Left lung (tissue), 10 donors: Measurements from ENCODE around the gene ASB1. TPM values are rescaled to one million over a fixed set of nuclear protein-coding genes. Genes with fewer than 3 reads are reported as not detected.

ENCODE experiments used
- ATAC-seq: fragments of 200-7000 bp; cut with Tn5 transposase; one replicate; pipeline ENCODE4 v1.9.1; 2020; ENCODE audit warnings: moderate library complexity
- DNase-seq, 4 donors: peaks; one replicate each; pipeline ENCODE4 v3.0.0-alpha.2; 2013 to 2020
- H3K27ac ChIP-seq, 2 donors: fragments of 200-600 bp; sonication (generic) in 1 of 2; one replicate each; pipeline versions ENCODE4 v1.5.0 to v1.8.0; 2020 to 2021
- H3K27me3 ChIP-seq, 2 donors: fragments of 200-600 bp; sonication (generic) in 1 of 2; one replicate each; pipeline versions ENCODE4 v1.5.0 to v1.8.0; 2020 to 2021
- H3K36me3 ChIP-seq, 2 donors: fragments of 200-600 bp; sonication (generic) in 1 of 2; one replicate each; pipeline versions ENCODE4 v1.5.0 to v1.8.0; 2020 to 2021
- H3K4me1 ChIP-seq, 2 donors: fragments of 200-600 bp; one replicate each; pipeline ENCODE4 v1.8.0; 2021
- H3K4me3 ChIP-seq, 2 donors: fragments of 200-600 bp; sonication (generic) in 1 of 2; one replicate each; pipeline versions ENCODE4 v1.5.0 to v1.8.0; 2020 to 2021; ENCODE audit warnings: mild to moderate bottlenecking in 1 of 2
- H3K9me3 ChIP-seq, 2 donors: fragments of 200-600 bp; sonication (generic) in 1 of 2; one replicate each; pipeline versions ENCODE4 v1.5.0 to v1.8.0; 2020 to 2021
- CTCF ChIP-seq, 2 donors: fragments of 200-600 bp; sonication (generic) in 1 of 2; IDR thresholded peaks; one replicate each; pipeline versions ENCODE4 v1.5.0 to v1.8.0; 2021; ENCODE audit warnings: antibody characterized with exemption in 2 of 2
- intact Hi-C, 2 donors: fragments of 100-400 bp; cut with DNase I; formaldehyde crosslinking; loops; one replicate each; pipeline versions ENCODE4 v1.11.2 to v1.14.2; 2022
- polyA plus RNA-seq, 6 donors: library from polyadenylated mRNA; unstranded; fragments of 120-200 nt; gene quantifications; one replicate each; pipeline ENCODE4 v1.2.1, GENCODE V29; 2013; ENCODE audit not compliant: insufficient read length in 6 of 6
- total RNA-seq, 2 donors: library from RNA; stranded (reverse); fragmentation: NEBNext Ultra II Directional; extraction: Animal tissue kit (Norgen Biotek cat#: 25700); gene quantifications; one replicate each; pipeline ENCODE4 v1.2.1, GENCODE V29; 2021
- donor health status: DM: no; HTN: yes; CAD: no.
- donor health status: DM: no; HTN: no; CAD: no.

The ASB1 gene
- total and polyA plus RNA-seq, 8 donors = 16.6 to 33.4 (median 27.4) TPM

GRCh38 chr2:238383743-238384380, 42.9 kb upstream of the ASB1 start:
- H3K4me3 ChIP-seq = no peak overlapping the region
- DNase-seq (no peak), ATAC-seq (no peak)
- no peaks in the 10 kb centered on the region for H3K9me3 ChIP-seq
- H3K4me1 ChIP-seq = peaks cover 0 to 77% of the 10 kb centered on the region in 2 donors
- intact Hi-C loops = no loop called here
- H3K36me3 ChIP-seq = peaks cover 0 to 8% of the 10 kb centered on the region in 2 donors
- no peak for TF ChIP-seq CTCF (IDR thresholded peaks at IDR 0.05)
- H3K27ac ChIP-seq = peak overlapping the region in 1 of 2 donors; percentile 82
- no peaks in the 10 kb centered on the region for H3K27me3 ChIP-seq

- no peak overlapping the region for H3K4me3 ChIP-seq
- no peak for TF ChIP-seq CTCF (IDR thresholded peaks at IDR 0.05)
- peaks cover 0 to 60% of the 10 kb centered on the region in 2 donors for H3K4me1 ChIP-seq
- intact Hi-C loops = no loop called here
- H3K27me3 ChIP-seq = no peaks in the 10 kb centered on the region
- ATAC-seq (no peak), DNase-seq (no peak)
- H3K9me3 ChIP-seq = no peaks in the 10 kb centered on the region
- peaks cover 0 to 8% of the 10 kb centered on the region in 2 donors for H3K36me3 ChIP-seq
- peak overlapping the region in 1 of 2 donors; percentile 10 for H3K27ac ChIP-seq
These were observed 39.4 kb upstream of the ASB1 start for GRCh38 chr2:238387332-238387731.

- ATAC-seq = no peak
- Histone ChIP-seq H3K27ac (no peak overlapping the region), H3K9me3 (no peaks in the 10 kb centered on the region), H3K4me3 (no peak overlapping the region), H3K27me3 (no peaks in the 10 kb centered on the region), H3K36me3 (no peaks in the 10 kb centered on the region), H3K4me1 (peaks cover 0 to 45% of the 10 kb centered on the region in 2 donors)
- TF ChIP-seq CTCF (IDR thresholded peaks at IDR 0.05) = no peak
- intact Hi-C loops = no loop called here
- no peak for DNase-seq
These were observed 37.9 kb upstream of the ASB1 start for GRCh38 chr2:238388794-238389193.

GRCh38 chr2:238389988-238390589, 36.6 kb upstream of the ASB1 start:
- peak in 3 of 4 donors; percentile 42 to 85 (median 80) for DNase-seq
- Histone ChIP-seq H3K4me1 (peaks cover 0 to 40% of the 10 kb centered on the region in 2 donors), H3K27ac (peak overlapping the region in 1 of 2 donors; percentile 44), H3K36me3 (no peaks in the 10 kb centered on the region), H3K4me3 (no peak overlapping the region), H3K27me3 (no peaks in the 10 kb centered on the region), H3K9me3 (no peaks in the 10 kb centered on the region)
- TF ChIP-seq CTCF (IDR thresholded peaks at IDR 0.05) = no peak
- peak; percentile 96 for ATAC-seq
- intact Hi-C loops = no loop called here

GRCh38 chr2:238391042-238391689, 35.6 kb upstream of the ASB1 start:
- no peak for TF ChIP-seq CTCF (IDR thresholded peaks at IDR 0.05)
- no peaks in the 10 kb centered on the region for H3K9me3 ChIP-seq
- ATAC-seq (no peak), DNase-seq (no peak)
- H3K36me3 ChIP-seq = no peaks in the 10 kb centered on the region
- H3K4me3 ChIP-seq = no peak overlapping the region
- intact Hi-C loops = no loop called here
- no peak overlapping the region for H3K27ac ChIP-seq
- peaks cover 0 to 34% of the 10 kb centered on the region in 2 donors for H3K4me1 ChIP-seq
- no peaks in the 10 kb centered on the region for H3K27me3 ChIP-seq
